ENCODE measurements around the gene GNPDA2. TPM values are rescaled to one million over a fixed set of nuclear protein-coding genes. Genes with fewer than 3 reads are reported as not detected.

GNPDA2 gene
- total RNA-seq, 1 experiment from 2014 or later = 16.8 TPM

GRCh38 chr4:44720371-44720770 is 6.0 kb downstream of the GNPDA2 start:
- BruUV-seq (replicated peaks) = no TSS peak
- POLR2A ChIA-PET = no interaction called here
- Mint-ChIP-seq H3K4me3 (ENCODE audit: unreplicated experiment) (no peak overlapping the region), H3K27ac (ENCODE audit: low read depth, unreplicated experiment) (no peak overlapping the region), H3K36me3 (ENCODE audit: insufficient read depth, unreplicated experiment) (peaks cover 10% of the 10 kb centered on the region), H3K9me3 (ENCODE audit: unreplicated experiment) (no peaks in the 10 kb centered on the region), H3K27me3 (ENCODE audit: insufficient read depth, unreplicated experiment) (no peaks in the 10 kb centered on the region), H3K4me1 (ENCODE audit: insufficient read depth, unreplicated experiment) (peaks cover 8% of the 10 kb centered on the region)
- intact Hi-C loops (cut with micrococcal nuclease) = no loop called here
- no peak for DNase-seq (ENCODE audit: unreplicated experiment)
- CTCF ChIA-PET = no interaction called here
- TF ChIP-seq CTCF (IDR thresholded peaks at IDR 0.05; ENCODE audit: unreplicated experiment) = no peak

GRCh38 chr4:44716597-44716996 is 9.8 kb downstream of the GNPDA2 start:
- POLR2A ChIA-PET = interaction anchor here (1.1 to 4.8 kb wide), 3 partner anchors 9 to 38 kb away, joined by 3 to 25 read pairs (median 6); partner anchors contain the start of genes GNPDA2 and GUF1
- Mint-ChIP-seq H3K4me3 (ENCODE audit: unreplicated experiment) (no peak overlapping the region), H3K36me3 (ENCODE audit: insufficient read depth, unreplicated experiment) (peaks cover 26% of the 10 kb centered on the region), H3K27me3 (ENCODE audit: insufficient read depth, unreplicated experiment) (no peaks in the 10 kb centered on the region), H3K4me1 (ENCODE audit: insufficient read depth, unreplicated experiment) (peaks cover 8% of the 10 kb centered on the region), H3K9me3 (ENCODE audit: unreplicated experiment) (no peaks in the 10 kb centered on the region), H3K27ac (ENCODE audit: low read depth, unreplicated experiment) (no peak overlapping the region)
- DNase-seq (ENCODE audit: unreplicated experiment) = no peak
- no TSS peak for BruUV-seq (replicated peaks)
- TF ChIP-seq CTCF (IDR thresholded peaks at IDR 0.05; ENCODE audit: unreplicated experiment) = no peak
- CTCF ChIA-PET = interaction anchor here (0.9 to 1.1 kb wide), 2 partner anchors 9 to 11 kb away, joined by 3 read pairs; no protein-coding TSS in a partner anchor
- intact Hi-C loops (cut with micrococcal nuclease) = no loop called here

GRCh38 chr4:44713125-44713524 is 13.2 kb downstream of the GNPDA2 start:
- Mint-ChIP-seq H3K4me3 (ENCODE audit: unreplicated experiment) (no peak overlapping the region), H3K27me3 (ENCODE audit: insufficient read depth, unreplicated experiment) (no peaks in the 10 kb centered on the region), H3K4me1 (ENCODE audit: insufficient read depth, unreplicated experiment) (no peaks in the 10 kb centered on the region), H3K36me3 (ENCODE audit: insufficient read depth, unreplicated experiment) (peaks cover 16% of the 10 kb centered on the region), H3K9me3 (ENCODE audit: unreplicated experiment) (no peaks in the 10 kb centered on the region), H3K27ac (ENCODE audit: low read depth, unreplicated experiment) (no peak overlapping the region)
- no peak for DNase-seq (ENCODE audit: unreplicated experiment)
- POLR2A ChIA-PET = interaction anchor here (1.2 to 1.7 kb wide), 2 partner anchors 9 to 35 kb away, joined by 3 to 6 read pairs; partner anchors contain the start of gene GUF1
- CTCF ChIA-PET = no interaction called here
- intact Hi-C loops (cut with micrococcal nuclease) = no loop called here
- TF ChIP-seq CTCF (IDR thresholded peaks at IDR 0.05; ENCODE audit: unreplicated experiment) = no peak
- BruUV-seq (replicated peaks) = no TSS peak

- H3K4me3 Mint-ChIP-seq (ENCODE audit: unreplicated experiment) = no peak overlapping the region
- ChIA-PET CTCF (no interaction called here), POLR2A (interaction anchor here (1.2 kb wide), 1 partner anchor 14 kb away, joined by 3 read pairs; no protein-coding TSS in a partner anchor)
- BruUV-seq (replicated peaks) = no TSS peak
- TF ChIP-seq CTCF (IDR thresholded peaks at IDR 0.05; ENCODE audit: unreplicated experiment) = no peak
- no peak for DNase-seq (ENCODE audit: unreplicated experiment)
- H3K27me3 Mint-ChIP-seq (ENCODE audit: insufficient read depth, unreplicated experiment) = no peaks in the 10 kb centered on the region
- H3K9me3 Mint-ChIP-seq (ENCODE audit: unreplicated experiment) = no peaks in the 10 kb centered on the region
- no peak overlapping the region for H3K27ac Mint-ChIP-seq (ENCODE audit: low read depth, unreplicated experiment)
- intact Hi-C loops (cut with micrococcal nuclease) = no loop called here
- H3K36me3 Mint-ChIP-seq (ENCODE audit: insufficient read depth, unreplicated experiment) = peaks cover 34% of the 10 kb centered on the region
- no peaks in the 10 kb centered on the region for H3K4me1 Mint-ChIP-seq (ENCODE audit: insufficient read depth, unreplicated experiment)
Observed at GRCh38 chr4:44704673-44705072, 21.7 kb downstream of the GNPDA2 start.
